ENCODE measurements around the gene TMEM167B. TPM values are rescaled to one million over a fixed set of nuclear protein-coding genes. Genes with fewer than 3 reads are reported as not detected.

Gene TMEM167B
- total and polyA plus RNA-seq, 2 of the 8 experiments (the other 6 are each of a cell fraction or from before 2014, with no cell fraction given), result 3.6 to 14.8 TPM

GRCh38 chr1:109041621-109042468 lies 48.7 kb upstream of the TMEM167B start, which contains the start of gene WDR47:
Gene WDR47, minus strand, starts transcription at chr1:109042102. Its CDS starts 18,590 bp downstream, at chr1:109023512.
- no peak within 1 kb of the TSS for H4K91ac ChIP-seq (replicated peaks; ENCODE audit: insufficient read length, low read length)
- no peak within 1 kb of the TSS for H4K5ac ChIP-seq (ENCODE audit: insufficient read length, low read depth, low read length)
- no peak within 1 kb of the TSS; the same call in 1 of the 2 replicates for H3K18ac ChIP-seq (ENCODE audit: extremely low read depth, low read length)
- no peak within 1 kb of the TSS for H2BK120ac ChIP-seq (replicated peaks; ENCODE audit: low read depth, low read length)
- no peak within 1 kb of the TSS for H2BK12ac ChIP-seq (ENCODE audit: low read depth, low read length)
- DNase-seq (ENCODE audit: low read depth in 1 of 2, low spot score in 2 of 2) (peak; percentile 88 to 93), FAIRE-seq (no peak)
- H2AFZ ChIP-seq (ENCODE audit: low read length), result peak within 1 kb of the TSS; percentile 100
- H3K23ac ChIP-seq (ENCODE audit: insufficient read length), result no peak within 1 kb of the TSS
- no peak within 1 kb of the TSS for H2AK5ac ChIP-seq (ENCODE audit: low read depth, low read length)
- H2BK20ac ChIP-seq (ENCODE audit: low read length), result no peak within 1 kb of the TSS
- no peaks in the 10 kb centered on the region for H4K20me1 ChIP-seq (replicated peaks in 1 of 2; ENCODE audit: control insufficient read depth in 1 of 2, insufficient read depth in 2 of 2, low read length in 2 of 2)
- H3K4me1 ChIP-seq (replicated peaks in 1 of 4; ENCODE audit: control insufficient read depth in 3 of 4, insufficient read depth in 4 of 4, low read length in 3 of 4), result no peaks in the 10 kb centered on the region
- peak within 1 kb of the TSS; percentile 52; the same call in 1 of the 2 replicates for H2BK5ac ChIP-seq (ENCODE audit: low read depth, low read length)
- no peak within 1 kb of the TSS for H2BK15ac ChIP-seq (ENCODE audit: low read length)
- peak within 1 kb of the TSS; percentile 75 to 96 for H3K4me2 ChIP-seq (ENCODE audit: insufficient read depth in 1 of 2, low read depth in 2 of 2, low read length in 2 of 2)
- WGBS, 2 experiments (ENCODE audit: extremely low coverage in 1 of 2, insufficient coverage in 1 of 2, insufficient read length in 1 of 2, insufficient replicate concordance in 2 of 2, low coverage in 1 of 2, low lambda C conversion rate in 2 of 2, missing lambda C conversion rate in 1 of 2), result 3% methylated on average over 27 of the region's 90 CpGs; no CpG with 5 or more reads in 1 of the 2 experiments
- H4K8ac ChIP-seq (ENCODE audit: extremely low read depth, insufficient read depth, low read length), result 0 out of 2 replicates have a peak within 1 kb of the TSS, but pooled peaks have one; percentile 36
- H3K79me1 ChIP-seq (ENCODE audit: low read depth, low read length), result no peaks in the 10 kb centered on the region; the same call in 1 of the 2 replicates
- H3K27me3 ChIP-seq (replicated peaks in 1 of 4; ENCODE audit: control insufficient read depth in 3 of 4, extremely low read depth in 1 of 4, insufficient read depth in 3 of 4, low read length in 3 of 4), result no peaks in the 10 kb centered on the region
- ChIA-PET POLR2A (ENCODE audit: partially characterized antibody) (interaction anchor here (0.5 to 2.7 kb wide), 7 partner anchors 8 to 58 kb away, joined by 3 to 10 read pairs (median 3); no protein-coding TSS in a partner anchor), CTCF (ENCODE audit: partially characterized antibody) (interaction anchor here (1.0 to 1.5 kb wide), 2 partner anchors 25 to 217 kb away, joined by 3 to 4 read pairs; no protein-coding TSS in a partner anchor)
- H3K36me3 ChIP-seq (ENCODE audit: control insufficient read depth in 2 of 4, insufficient read depth in 4 of 4, low read length in 3 of 4), result no peaks in the 10 kb centered on the region
- no peak within 1 kb of the TSS for H3K56ac ChIP-seq (replicated peaks; ENCODE audit: insufficient read length, low read depth, low read length)
- H3K4ac ChIP-seq (replicated peaks; ENCODE audit: insufficient read length, low read depth, low read length), result no peak within 1 kb of the TSS
- peak within 1 kb of the TSS; percentile 36 to 57 (median 42); a peak in 6 of 7 replicates for H3K9ac ChIP-seq (replicated peaks in 1 of 4; ENCODE audit: extremely low read depth in 1 of 4, low read depth in 3 of 4, low read length in 3 of 4)
- H3K9me3 ChIP-seq (ENCODE audit: insufficient read depth in 2 of 2, low read depth in 1 of 2, low read length in 1 of 2), result no peaks in the 10 kb centered on the region
- peaks cover 7% of the 10 kb centered on the region; the same call in 1 of the 2 replicates for H3K23me2 ChIP-seq (ENCODE audit: low read depth, low read length)
- H3K79me2 ChIP-seq (ENCODE audit: control insufficient read depth in 1 of 2, insufficient read depth in 2 of 2, low read length in 2 of 2), result peaks cover 0 to 8% of the 10 kb centered on the region in 2 experiments; a peak in 1 of 4 replicates
- peak within 1 kb of the TSS; percentile 77 to 86 (median 84) for H3K4me3 ChIP-seq (ENCODE audit: extremely low read depth in 1 of 4, insufficient read depth in 2 of 4, low read depth in 3 of 4, low read length in 4 of 4)
- no peak within 1 kb of the TSS for H3K14ac ChIP-seq (ENCODE audit: insufficient read length)
- no peak within 1 kb of the TSS for H3K27ac ChIP-seq (ENCODE audit: low read depth, low read length)
- TF ChIP-seq KDM4A (IDR thresholded peaks at IDR 0.05; ENCODE audit: low read depth, low read length, severe bottlenecking) (peak; percentile 67), BACH1 (IDR thresholded peaks at IDR 0.05; ENCODE audit: low read length) (no peak), MAFK (IDR thresholded peaks at IDR 0.05; ENCODE audit: low read depth, low read length) (no peak), NANOG (IDR thresholded peaks at IDR 0.05; ENCODE audit: insufficient read depth, low read depth, low read length, poor library complexity, severe bottlenecking) (peak; percentile 37), ASH2L (IDR thresholded peaks at IDR 0.05; ENCODE audit: low read length) (peak; percentile 75), CBX5 (IDR thresholded peaks at IDR 0.05; ENCODE audit: low read depth, low read length) (no peak), TAF1 (IDR thresholded peaks at IDR 0.05; ENCODE audit: low read depth, low read length) (peak; percentile 98), SP4 (IDR thresholded peaks at IDR 0.05; ENCODE audit: low read length) (0 out of 2 replicates have a peak, but pooled peaks have one; percentile 41), E2F6 (IDR thresholded peaks at IDR 0.05) (peak; percentile 36), POU5F1 (IDR thresholded peaks at IDR 0.05; ENCODE audit: low read depth, low read length) (no peak)
- TF ChIP-seq, protein P1, sequence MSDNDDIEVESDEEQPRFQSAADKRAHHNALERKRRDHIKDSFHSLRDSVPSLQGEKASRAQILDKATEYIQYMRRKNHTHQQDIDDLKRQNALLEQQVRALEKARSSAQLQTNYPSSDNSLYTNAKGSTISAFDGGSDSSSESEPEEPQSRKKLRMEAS (IDR thresholded peaks at IDR 0.05), result peak; percentile 27; the same call in 1 of the 2 replicates

Measured in H1 (cell line).